ENCODE results near the gene LAPTM4A.

LAPTM4A gene

DNA sequence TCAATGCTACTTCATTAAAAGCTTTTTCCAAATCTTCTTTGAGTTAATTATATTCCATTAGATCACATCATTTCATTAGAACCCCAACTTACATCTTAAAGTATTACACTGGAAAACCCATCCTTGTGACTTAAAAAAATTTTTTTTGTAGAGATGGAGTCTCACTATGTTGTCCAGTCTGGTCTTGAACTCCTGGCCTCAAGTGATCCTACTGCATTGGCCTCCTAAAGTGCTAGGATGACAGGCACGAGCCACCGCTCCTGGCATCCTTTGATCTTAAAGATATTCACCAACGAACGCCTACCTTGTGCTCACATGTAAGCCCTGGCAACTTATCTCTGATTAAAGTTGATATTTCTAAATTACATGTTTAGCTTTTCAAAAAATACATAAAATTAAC is 6.7 kb downstream of the LAPTM4A start:
- no peak overlapping the region for H3K4me3 ChIP-seq (ENCODE audit: low read depth, low read length)
- no peak for DNase-seq (ENCODE audit: low read depth)
- TF ChIP-seq MYC (IDR thresholded peaks at IDR 0.05; ENCODE audit: low read depth, low read length): no peak
- TF ChIP-seq, protein P1, sequence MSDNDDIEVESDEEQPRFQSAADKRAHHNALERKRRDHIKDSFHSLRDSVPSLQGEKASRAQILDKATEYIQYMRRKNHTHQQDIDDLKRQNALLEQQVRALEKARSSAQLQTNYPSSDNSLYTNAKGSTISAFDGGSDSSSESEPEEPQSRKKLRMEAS (IDR thresholded peaks at IDR 0.05; ENCODE audit: low read depth, low read length): no peak
- TF ChIP-seq POLR2A (IDR thresholded peaks at IDR 0.05; ENCODE audit: extremely low read depth, insufficient read length): no peak
- TF ChIP-seq, protein P2, sequence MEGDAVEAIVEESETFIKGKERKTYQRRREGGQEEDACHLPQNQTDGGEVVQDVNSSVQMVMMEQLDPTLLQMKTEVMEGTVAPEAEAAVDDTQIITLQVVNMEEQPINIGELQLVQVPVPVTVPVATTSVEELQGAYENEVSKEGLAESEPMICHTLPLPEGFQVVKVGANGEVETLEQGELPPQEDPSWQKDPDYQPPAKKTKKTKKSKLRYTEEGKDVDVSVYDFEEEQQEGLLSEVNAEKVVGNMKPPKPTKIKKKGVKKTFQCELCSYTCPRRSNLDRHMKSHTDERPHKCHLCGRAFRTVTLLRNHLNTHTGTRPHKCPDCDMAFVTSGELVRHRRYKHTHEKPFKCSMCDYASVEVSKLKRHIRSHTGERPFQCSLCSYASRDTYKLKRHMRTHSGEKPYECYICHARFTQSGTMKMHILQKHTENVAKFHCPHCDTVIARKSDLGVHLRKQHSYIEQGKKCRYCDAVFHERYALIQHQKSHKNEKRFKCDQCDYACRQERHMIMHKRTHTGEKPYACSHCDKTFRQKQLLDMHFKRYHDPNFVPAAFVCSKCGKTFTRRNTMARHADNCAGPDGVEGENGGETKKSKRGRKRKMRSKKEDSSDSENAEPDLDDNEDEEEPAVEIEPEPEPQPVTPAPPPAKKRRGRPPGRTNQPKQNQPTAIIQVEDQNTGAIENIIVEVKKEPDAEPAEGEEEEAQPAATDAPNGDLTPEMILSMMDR (IDR thresholded peaks at IDR 0.05; ENCODE audit: low read depth, low read length): no peak

DNA sequence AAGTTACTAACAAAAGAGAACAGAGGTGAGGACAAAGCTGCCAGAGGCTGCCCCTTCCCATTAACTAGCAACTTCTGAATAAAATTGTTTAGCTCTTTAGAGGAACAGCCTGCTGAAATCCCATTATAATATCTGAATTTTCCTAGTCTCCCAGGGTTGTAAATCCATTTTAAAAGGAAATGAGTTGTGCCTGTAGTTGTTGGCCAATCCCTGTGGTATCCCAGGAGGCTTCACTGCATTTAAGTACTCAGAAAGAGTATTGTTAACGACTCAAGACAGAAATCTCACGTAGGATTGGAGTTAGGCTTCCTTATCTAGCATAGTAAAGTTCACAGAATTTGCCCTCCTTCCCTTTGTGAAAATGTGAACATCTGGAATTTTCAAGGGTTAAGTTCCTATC is 8.9 kb downstream of the LAPTM4A start:
- no peak overlapping the region for H3K4me3 ChIP-seq (ENCODE audit: low read depth, low read length)
- TF ChIP-seq POLR2A (IDR thresholded peaks at IDR 0.05; ENCODE audit: extremely low read depth, insufficient read length) (no peak), MYC (IDR thresholded peaks at IDR 0.05; ENCODE audit: low read depth, low read length) (no peak)
- TF ChIP-seq, protein P1 (IDR thresholded peaks at IDR 0.05; ENCODE audit: low read depth, low read length): no peak
- TF ChIP-seq, protein P2 (IDR thresholded peaks at IDR 0.05; ENCODE audit: low read depth, low read length): no peak
- DNase-seq (ENCODE audit: low read depth): no peak

DNA sequence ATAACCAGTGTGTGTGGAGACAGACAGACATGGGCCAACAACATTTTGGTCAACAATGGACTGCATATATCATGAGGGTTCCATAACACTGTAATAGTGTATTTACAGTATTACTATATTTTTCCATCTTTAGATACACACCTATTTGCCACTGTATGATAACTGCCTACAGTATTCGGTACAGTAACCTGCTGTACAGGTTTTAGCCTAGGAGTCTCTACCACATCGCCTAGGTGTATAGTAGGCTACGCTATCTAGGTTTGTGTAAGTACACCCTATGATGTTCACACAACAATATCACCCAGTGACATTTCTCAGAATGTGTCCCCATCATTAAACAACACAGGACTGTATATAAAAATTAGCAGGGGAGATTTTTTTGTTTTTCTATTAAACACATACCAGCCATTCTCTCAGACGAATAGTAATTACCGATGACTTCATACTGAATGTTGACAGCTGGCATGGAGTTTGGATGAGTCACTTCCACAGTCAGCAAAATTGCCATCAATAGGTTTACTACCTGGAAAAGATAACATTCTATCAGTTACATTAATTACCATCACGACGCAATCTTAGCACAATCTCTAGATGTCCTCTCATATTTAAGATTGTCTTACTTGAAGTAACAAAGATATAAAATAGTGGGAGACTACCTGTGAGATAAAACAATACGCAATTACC is 10.8 kb downstream of the LAPTM4A start:
- no peak for DNase-seq (ENCODE audit: low read depth)
- TF ChIP-seq, protein P1 (IDR thresholded peaks at IDR 0.05; ENCODE audit: low read depth, low read length): no peak
- TF ChIP-seq, protein P2 (IDR thresholded peaks at IDR 0.05; ENCODE audit: low read depth, low read length): no peak
- no peak for TF ChIP-seq POLR2A (IDR thresholded peaks at IDR 0.05; ENCODE audit: extremely low read depth, insufficient read length)
- H3K4me3 ChIP-seq (ENCODE audit: low read depth, low read length): no peak overlapping the region

DNA sequence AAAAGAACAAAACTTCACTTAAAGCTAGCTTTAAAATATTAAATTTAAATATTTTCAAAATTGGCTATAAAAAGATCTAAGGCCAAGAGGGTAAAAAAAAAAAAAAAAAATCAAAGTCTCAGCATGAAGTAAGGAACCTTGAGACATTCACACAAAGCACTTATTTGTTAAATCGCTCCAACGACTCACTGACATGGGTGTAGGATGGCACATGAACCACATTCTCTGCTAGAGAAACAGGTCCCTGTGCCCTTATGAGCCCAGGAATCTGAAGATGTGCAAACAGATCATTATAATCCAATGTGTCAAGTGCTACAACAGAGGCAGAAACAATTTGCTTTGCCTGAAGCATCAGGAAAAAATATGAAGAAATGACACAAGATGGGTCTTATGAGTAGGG is 13.8 kb downstream of the LAPTM4A start:
- TF ChIP-seq, protein P1 (IDR thresholded peaks at IDR 0.05; ENCODE audit: low read depth, low read length): no peak
- DNase-seq (ENCODE audit: low read depth): no peak
- H3K4me3 ChIP-seq (ENCODE audit: low read depth, low read length): no peak overlapping the region

DNA sequence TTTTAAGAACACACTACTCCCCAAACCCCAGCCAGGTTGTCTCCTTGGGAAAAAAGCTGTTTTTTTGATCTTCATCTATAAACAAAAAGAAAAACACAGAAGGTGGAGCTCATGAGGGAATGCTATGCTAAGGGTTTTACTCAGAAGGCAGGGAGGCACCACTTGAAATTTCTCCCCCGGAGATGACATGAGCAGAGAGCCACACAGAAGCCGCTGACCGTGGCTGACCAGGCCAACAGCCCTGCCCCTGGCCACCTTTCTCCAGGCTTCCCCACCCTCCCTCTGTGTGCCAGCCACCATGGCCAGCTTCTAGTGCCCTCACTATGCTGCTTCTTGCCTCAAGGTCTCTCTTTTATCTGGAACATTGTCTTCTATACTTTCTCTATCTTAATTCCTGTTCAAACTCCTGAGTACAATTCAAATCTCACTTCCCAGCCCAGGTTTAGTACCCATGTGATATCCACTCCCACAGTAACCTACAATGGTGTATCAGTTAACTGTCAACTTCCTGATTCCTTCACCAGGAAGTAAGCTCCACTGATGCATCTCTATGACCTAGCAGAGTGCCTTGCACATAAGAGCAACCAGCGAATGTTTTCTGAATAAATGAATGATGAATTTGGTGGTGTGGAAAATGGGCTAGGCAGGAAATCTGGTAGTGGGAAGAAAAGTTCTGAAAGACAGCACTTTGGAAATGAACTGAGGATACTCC is 15.3 kb downstream of the LAPTM4A start:
- H3K4me3 ChIP-seq (ENCODE audit: low read depth, low read length): no peak overlapping the region
- TF ChIP-seq, protein P1 (IDR thresholded peaks at IDR 0.05; ENCODE audit: low read depth, low read length): no peak
- TF ChIP-seq MYC (IDR thresholded peaks at IDR 0.05; ENCODE audit: low read depth, low read length) (no peak), POLR2A (IDR thresholded peaks at IDR 0.05; ENCODE audit: extremely low read depth, insufficient read length) (no peak)
- TF ChIP-seq, protein P2 (IDR thresholded peaks at IDR 0.05; ENCODE audit: low read depth, low read length): no peak
- peak; percentile 47 for DNase-seq (ENCODE audit: low read depth)

DNA sequence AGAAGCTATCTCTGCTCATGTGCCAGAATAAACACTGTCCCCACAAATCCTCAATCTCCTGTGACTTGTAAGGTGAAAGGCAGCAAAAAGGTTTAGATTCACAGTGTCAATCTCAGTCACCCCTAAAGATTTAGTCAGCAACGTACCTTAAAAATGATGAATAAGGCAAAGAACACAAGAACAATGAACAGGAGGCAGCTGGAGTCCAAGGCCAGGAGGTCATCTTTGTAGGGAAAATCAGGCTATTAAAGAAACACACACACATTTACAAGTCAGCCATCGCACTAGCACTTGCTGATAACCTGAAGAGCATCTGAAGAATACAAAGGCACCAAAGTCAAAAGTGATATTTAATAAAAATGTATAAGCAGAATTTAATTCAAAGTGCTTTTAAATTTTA is 16.6 kb downstream of the LAPTM4A start:
- no peak for DNase-seq (ENCODE audit: low read depth)
- TF ChIP-seq, protein P2 (IDR thresholded peaks at IDR 0.05; ENCODE audit: low read depth, low read length): no peak
- TF ChIP-seq MYC (IDR thresholded peaks at IDR 0.05; ENCODE audit: low read depth, low read length) (no peak), POLR2A (IDR thresholded peaks at IDR 0.05; ENCODE audit: extremely low read depth, insufficient read length) (no peak)
- TF ChIP-seq, protein P1 (IDR thresholded peaks at IDR 0.05; ENCODE audit: low read depth, low read length): no peak
- H3K4me3 ChIP-seq (ENCODE audit: low read depth, low read length): no peak overlapping the region

All from NB4 (cell line).